Natural killer cell (primary cell): ENCODE data around the gene ZNF446. TPM values are rescaled to one million over a fixed set of nuclear protein-coding genes. Genes with fewer than 3 reads are reported as not detected.

Experiments
- ATAC-seq, 3 donors: fragments of 150-1000 bp in 2 of 3; fragments of 200-7000 bp in 1 of 3; cut with Tn5 transposase; 1 replicate in 1 of 3; 2 replicates in 2 of 3; pipeline ENCODE4 v1.10.0; 2021; ENCODE audit warnings: mild to moderate bottlenecking in 2 of 3, moderate library complexity in 2 of 3
- DNase-seq, 2 donors: peaks; one replicate each; pipeline versions ENCODE4 v3.0.0 to v3.0.0-alpha.2; 2013 to 2021; ENCODE audit warnings: mixed read lengths in 1 of 2
- H3K27ac ChIP-seq: one replicate; pipeline ENCODE4 v1.5.1; 2013; ENCODE audit warnings: mild to moderate bottlenecking, low read length
- H3K27me3 ChIP-seq: one replicate; pipeline ENCODE4 v1.6.1; 2013; ENCODE audit warnings: low read length; ENCODE audit not compliant: control insufficient read depth, insufficient read depth
- H3K36me3 ChIP-seq: one replicate; pipeline ENCODE4 v1.6.1; 2013; ENCODE audit warnings: low read length; ENCODE audit not compliant: control insufficient read depth, insufficient read depth
- H3K4me1 ChIP-seq: one replicate; pipeline ENCODE4 v1.6.1; 2013; ENCODE audit warnings: low read length; ENCODE audit not compliant: control insufficient read depth, insufficient read depth
- H3K4me3 ChIP-seq: one replicate; pipeline ENCODE4 v1.5.1; 2013; ENCODE audit warnings: low read length
- H3K9me3 ChIP-seq: one replicate; pipeline ENCODE4 v1.6.1; 2013; ENCODE audit warnings: low read length; ENCODE audit not compliant: control insufficient read depth, insufficient read depth
- H3K27ac Mint-ChIP-seq, 2 donors: one replicate each; pipeline ENCODE4 v1.8.0; 2022; ENCODE audit warnings: mild to moderate bottlenecking in 2 of 2, mixed read lengths in 2 of 2, moderate library complexity in 1 of 2
- H3K27me3 Mint-ChIP-seq, 2 donors: one replicate each; pipeline ENCODE4 v1.8.0; 2022; ENCODE audit warnings: low read depth in 2 of 2, mixed read lengths in 2 of 2
- H3K36me3 Mint-ChIP-seq: one replicate; pipeline ENCODE4 v1.8.0; 2022; ENCODE audit warnings: mixed read lengths
- H3K4me1 Mint-ChIP-seq, 2 donors: one replicate each; pipeline ENCODE4 v1.8.0; 2022; ENCODE audit warnings: mixed read lengths in 2 of 2
- H3K4me3 Mint-ChIP-seq: one replicate; pipeline ENCODE4 v1.8.0; 2022; ENCODE audit warnings: mild to moderate bottlenecking, moderate library complexity, mixed read lengths
- H3K9me3 Mint-ChIP-seq, 2 donors: one replicate each; pipeline ENCODE4 v1.8.0; 2022; ENCODE audit warnings: mixed read lengths in 2 of 2
- WGBS: methylation state at CpG from one replicate; pipeline ENCODE4 v1.1.7; 2013; ENCODE audit warnings: missing lambda C conversion rate; ENCODE audit not compliant: insufficient coverage; 5-methylcytosine and 5-hydroxymethylcytosine counted together
- intact Hi-C: fragments of 100-400 bp; cut with micrococcal nuclease; formaldehyde crosslinking; loops from one replicate; pipeline ENCODE4 v1.14.2; 2022
- total RNA-seq, 4 donors: library from RNA; stranded (reverse); fragments of 120-200 nt in 1 of 4; gene quantifications; one replicate each; pipeline versions ENCODE4 v1.2.3 to v1.2.4, GENCODE V29; 2013 to 2022
- TF ChIP-seq, protein P1 (sequence below): fragments of 200-600 bp; IDR thresholded peaks from one replicate; pipeline ENCODE4 v1.8.0; 2022; ENCODE audit warnings: antibody characterized with exemption

ZNF446 gene
- total RNA-seq, 3 donors from 2014 or later (not counting 1 experiment from before 2014, with no cell fraction given): 11.9 to 14.5 (median 13.5) TPM

DNA sequence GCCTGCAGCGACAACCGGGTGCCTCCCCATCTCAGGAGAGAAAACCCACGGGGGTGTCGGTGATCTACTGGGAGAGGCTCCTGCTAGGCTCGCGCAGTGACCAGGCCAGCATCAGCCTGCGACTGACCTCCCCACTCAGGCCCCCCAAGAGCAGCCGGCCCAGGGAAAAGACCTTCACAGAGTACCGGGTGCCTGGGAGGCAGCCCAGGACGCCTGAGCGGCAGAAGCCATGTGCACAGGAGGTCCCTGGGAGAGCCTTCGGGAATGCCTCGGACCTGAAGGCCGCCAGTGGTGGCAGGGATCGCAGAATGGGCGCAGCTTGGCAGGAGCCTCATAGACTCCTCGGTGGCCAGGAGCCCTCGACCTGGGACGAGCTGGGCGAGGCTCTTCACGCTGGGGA lies 20.8 kb upstream of the ZNF446 start:
- Mint-ChIP-seq H3K27ac (no peak overlapping the region), H3K36me3 (no peaks in the 10 kb centered on the region), H3K9me3 (no peaks in the 10 kb centered on the region), H3K4me1 (peaks cover 19 to 26% of the 10 kb centered on the region in 2 donors), H3K4me3 (no peak overlapping the region), H3K27me3 (peaks cover 0 to under 1% of the 10 kb centered on the region in 2 donors)
- Histone ChIP-seq H3K27ac (no peak overlapping the region), H3K4me1 (peaks cover 15% of the 10 kb centered on the region), H3K27me3 (no peaks in the 10 kb centered on the region), H3K4me3 (no peak overlapping the region), H3K9me3 (no peaks in the 10 kb centered on the region), H3K36me3 (peaks cover 2% of the 10 kb centered on the region)
- TF ChIP-seq, protein P1, sequence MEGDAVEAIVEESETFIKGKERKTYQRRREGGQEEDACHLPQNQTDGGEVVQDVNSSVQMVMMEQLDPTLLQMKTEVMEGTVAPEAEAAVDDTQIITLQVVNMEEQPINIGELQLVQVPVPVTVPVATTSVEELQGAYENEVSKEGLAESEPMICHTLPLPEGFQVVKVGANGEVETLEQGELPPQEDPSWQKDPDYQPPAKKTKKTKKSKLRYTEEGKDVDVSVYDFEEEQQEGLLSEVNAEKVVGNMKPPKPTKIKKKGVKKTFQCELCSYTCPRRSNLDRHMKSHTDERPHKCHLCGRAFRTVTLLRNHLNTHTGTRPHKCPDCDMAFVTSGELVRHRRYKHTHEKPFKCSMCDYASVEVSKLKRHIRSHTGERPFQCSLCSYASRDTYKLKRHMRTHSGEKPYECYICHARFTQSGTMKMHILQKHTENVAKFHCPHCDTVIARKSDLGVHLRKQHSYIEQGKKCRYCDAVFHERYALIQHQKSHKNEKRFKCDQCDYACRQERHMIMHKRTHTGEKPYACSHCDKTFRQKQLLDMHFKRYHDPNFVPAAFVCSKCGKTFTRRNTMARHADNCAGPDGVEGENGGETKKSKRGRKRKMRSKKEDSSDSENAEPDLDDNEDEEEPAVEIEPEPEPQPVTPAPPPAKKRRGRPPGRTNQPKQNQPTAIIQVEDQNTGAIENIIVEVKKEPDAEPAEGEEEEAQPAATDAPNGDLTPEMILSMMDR: no peak
- DNase-seq (no peak), ATAC-seq (no peak)
- intact Hi-C loops: no loop called here
- 96% methylated on average over 17 of the region's 21 CpGs for WGBS

DNA sequence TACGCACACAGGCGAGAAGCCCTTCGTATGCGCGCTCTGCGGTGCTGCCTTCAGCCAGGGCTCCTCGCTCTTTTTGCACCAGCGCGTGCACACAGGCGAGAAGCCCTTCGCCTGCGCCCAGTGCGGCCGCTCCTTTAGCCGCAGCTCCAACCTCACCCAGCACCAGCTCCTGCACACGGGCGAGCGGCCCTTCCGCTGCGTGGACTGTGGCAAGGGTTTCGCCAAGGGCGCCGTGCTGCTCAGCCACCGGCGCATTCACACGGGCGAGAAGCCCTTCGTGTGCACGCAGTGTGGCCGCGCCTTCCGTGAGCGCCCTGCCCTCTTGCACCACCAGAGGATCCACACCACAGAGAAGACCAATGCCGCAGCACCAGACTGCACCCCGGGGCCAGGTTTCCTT lies 20.0 kb upstream of the ZNF446 start:
- no peak overlapping the region for H3K4me3 ChIP-seq
- H3K27ac Mint-ChIP-seq: no peak overlapping the region
- no peaks in the 10 kb centered on the region for H3K9me3 Mint-ChIP-seq
- no peak for DNase-seq
- H3K27me3 ChIP-seq: no peaks in the 10 kb centered on the region
- peaks cover 2% of the 10 kb centered on the region for H3K36me3 ChIP-seq
- H3K4me1 Mint-ChIP-seq: peaks cover 11 to 20% of the 10 kb centered on the region in 2 donors
- H3K27ac ChIP-seq: no peak overlapping the region
- H3K9me3 ChIP-seq: no peaks in the 10 kb centered on the region
- H3K4me3 Mint-ChIP-seq: no peak overlapping the region
- no peak for ATAC-seq
- TF ChIP-seq, protein P1: no peak
- H3K4me1 ChIP-seq: peaks cover 12% of the 10 kb centered on the region
- intact Hi-C loops: no loop called here
- H3K36me3 Mint-ChIP-seq: no peaks in the 10 kb centered on the region
- WGBS: 97% methylated on average over 35 of the region's 35 CpGs
- H3K27me3 Mint-ChIP-seq: no peaks in the 10 kb centered on the region

DNA sequence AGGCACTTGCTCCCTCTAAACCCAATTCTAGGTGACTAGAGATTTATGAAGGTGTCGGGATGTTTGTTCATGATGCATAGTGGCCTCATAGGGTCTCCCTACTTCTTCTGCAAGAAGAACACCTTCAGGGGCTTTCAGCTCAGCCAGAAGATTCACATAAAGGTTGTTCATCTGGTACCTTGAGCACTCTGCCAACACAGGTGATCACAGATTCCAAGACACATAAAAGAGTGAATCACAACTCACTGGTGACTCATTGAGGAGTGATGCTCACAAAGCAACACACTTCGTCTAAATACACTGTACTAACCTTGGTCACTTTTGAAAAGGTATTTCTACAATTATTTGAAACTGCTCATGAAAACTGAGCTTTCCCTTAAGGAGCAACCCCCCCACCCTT lies 16.1 kb upstream of the ZNF446 start:
- Mint-ChIP-seq H3K27ac (peak overlapping the region in 1 of 2 donors; percentile 13), H3K4me1 (no peaks in the 10 kb centered on the region), H3K4me3 (no peak overlapping the region), H3K36me3 (no peaks in the 10 kb centered on the region), H3K27me3 (no peaks in the 10 kb centered on the region), H3K9me3 (no peaks in the 10 kb centered on the region)
- Histone ChIP-seq H3K27ac (no peak overlapping the region), H3K4me3 (no peak overlapping the region), H3K4me1 (no peaks in the 10 kb centered on the region), H3K9me3 (no peaks in the 10 kb centered on the region), H3K27me3 (no peaks in the 10 kb centered on the region), H3K36me3 (peaks cover 2% of the 10 kb centered on the region)
- intact Hi-C loops: no loop called here
- TF ChIP-seq, protein P1: no peak
- WGBS: 77% methylated on average over 2 of the region's 2 CpGs
- ATAC-seq: no peak
- no peak for DNase-seq
